Cardiac septum (tissue), 1 donor: ENCODE data around the gene VSTM4. TPM values are rescaled to one million over a fixed set of nuclear protein-coding genes. Genes with fewer than 3 reads are reported as not detected.

ENCODE experiments used
- DNase-seq: peaks from one replicate; pipeline ENCODE4 v3.0.0-alpha.2; 2020; ENCODE audit warnings: low spot score
- intact Hi-C: fragments of 100-400 bp; cut with DNase I; formaldehyde crosslinking; loops from one replicate; pipeline ENCODE4 v1.14.0; 2022
- total RNA-seq: library from RNA; stranded (reverse); fragmentation: NEBNext Ultra II Directional; extraction: Animal tissue kit (Norgen Biotek cat#: 25700); gene quantifications from one replicate; pipeline ENCODE4 v1.2.1, GENCODE V29; 2021
- donor health status: DM: no; HTN: no; CAD: no.

The VSTM4 gene
- total RNA-seq, 1 donor from 2014 or later, result 24.4 TPM

DNA sequence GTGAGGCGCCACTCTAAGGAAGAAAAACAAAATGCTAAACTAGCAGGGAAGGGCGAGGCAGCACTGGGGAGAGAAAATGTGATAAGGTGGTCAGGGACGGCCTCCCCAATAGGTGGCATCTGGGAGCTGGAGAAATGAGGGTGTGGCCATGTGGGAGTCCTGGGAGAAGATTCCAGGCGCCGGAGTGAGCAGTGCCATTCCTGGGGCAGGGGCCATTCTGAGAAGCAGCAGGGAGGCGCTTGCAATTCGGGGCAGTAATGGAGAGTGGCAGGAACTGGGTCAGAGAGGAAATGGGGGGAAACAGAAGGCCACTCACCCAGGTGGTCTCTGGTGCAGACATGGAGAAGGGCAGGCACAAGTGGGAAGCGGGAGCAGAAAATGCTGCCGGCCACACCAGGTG, 113.9 kb downstream of the VSTM4 start:
- intact Hi-C loops, result no loop called here
- DNase-seq, result no peak

GRCh38 chr10:49000437-49001398, 114.6 kb downstream of the VSTM4 start:
- DNase-seq, result no peak
- intact Hi-C loops, result no loop called here

DNA sequence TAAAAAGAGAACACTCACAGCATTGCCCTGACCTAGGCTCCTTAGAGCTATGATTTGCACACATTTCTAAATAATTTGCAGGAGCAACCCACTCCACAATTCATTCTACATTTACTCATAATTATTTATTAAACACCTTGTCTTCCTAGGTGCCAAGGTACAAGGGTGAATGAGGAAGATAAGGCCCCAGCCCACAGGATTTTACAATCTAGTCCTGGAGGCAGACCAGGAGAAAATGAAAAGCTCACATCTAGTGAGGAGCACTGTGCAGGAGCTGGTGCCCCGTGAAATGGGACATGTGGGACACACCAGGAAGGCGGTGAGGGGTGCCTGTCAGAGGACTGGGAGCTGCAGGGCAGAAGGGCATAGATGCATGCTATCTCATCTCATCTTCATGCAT, 116.0 kb downstream of the VSTM4 start:
- no peak for DNase-seq
- intact Hi-C loops, result no loop called here

DNA sequence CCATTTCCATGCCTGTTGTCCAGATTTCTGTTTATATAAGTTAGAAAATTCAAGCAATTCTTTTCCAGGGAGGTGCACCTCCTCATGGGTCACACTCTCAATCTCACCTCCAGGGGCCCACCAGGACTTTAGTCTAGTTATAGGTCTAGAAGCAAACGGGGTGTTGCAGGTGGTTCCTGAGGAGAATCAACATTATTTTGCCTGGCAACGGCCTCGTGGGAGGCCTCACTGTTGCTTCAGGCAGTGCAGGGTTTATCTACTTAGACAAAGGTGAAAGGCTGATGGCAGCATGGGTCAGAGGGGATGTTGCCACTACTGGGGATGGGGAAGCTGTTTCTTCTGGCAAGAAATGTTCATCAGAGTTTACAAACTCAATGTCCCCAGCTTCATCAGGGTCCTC, 119.0 kb downstream of the VSTM4 start:
- DNase-seq, result no peak
- intact Hi-C loops, result no loop called here

GRCh38 chr10:48993627-48994026, 121.7 kb downstream of the VSTM4 start:
- no peak for DNase-seq
- intact Hi-C loops, result no loop called here

DNA sequence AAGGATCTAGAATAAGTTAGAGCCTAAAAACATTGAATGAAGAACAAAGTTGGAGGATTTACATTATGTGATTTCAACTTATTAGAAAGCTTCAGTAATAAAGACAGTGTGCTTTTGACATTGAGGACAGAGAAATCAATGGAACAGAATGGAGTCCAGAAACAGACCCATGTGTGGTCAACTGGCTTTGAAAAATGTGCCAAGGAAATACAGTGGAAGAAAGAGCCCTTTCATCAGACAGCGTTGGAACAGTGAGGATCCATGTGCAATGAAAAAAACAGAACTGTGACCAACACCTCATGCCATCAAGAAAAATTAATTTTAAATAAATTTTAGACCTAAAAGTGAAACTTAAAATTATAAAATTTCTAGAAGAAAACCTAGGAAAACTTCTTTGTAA, 125.1 kb downstream of the VSTM4 start:
- DNase-seq, result no peak
- intact Hi-C loops, result no loop called here

- intact Hi-C loops, result no loop called here
- no peak for DNase-seq
Measured at GRCh38 chr10:48985621-48986158, 129.6 kb downstream of the VSTM4 start.

DNA sequence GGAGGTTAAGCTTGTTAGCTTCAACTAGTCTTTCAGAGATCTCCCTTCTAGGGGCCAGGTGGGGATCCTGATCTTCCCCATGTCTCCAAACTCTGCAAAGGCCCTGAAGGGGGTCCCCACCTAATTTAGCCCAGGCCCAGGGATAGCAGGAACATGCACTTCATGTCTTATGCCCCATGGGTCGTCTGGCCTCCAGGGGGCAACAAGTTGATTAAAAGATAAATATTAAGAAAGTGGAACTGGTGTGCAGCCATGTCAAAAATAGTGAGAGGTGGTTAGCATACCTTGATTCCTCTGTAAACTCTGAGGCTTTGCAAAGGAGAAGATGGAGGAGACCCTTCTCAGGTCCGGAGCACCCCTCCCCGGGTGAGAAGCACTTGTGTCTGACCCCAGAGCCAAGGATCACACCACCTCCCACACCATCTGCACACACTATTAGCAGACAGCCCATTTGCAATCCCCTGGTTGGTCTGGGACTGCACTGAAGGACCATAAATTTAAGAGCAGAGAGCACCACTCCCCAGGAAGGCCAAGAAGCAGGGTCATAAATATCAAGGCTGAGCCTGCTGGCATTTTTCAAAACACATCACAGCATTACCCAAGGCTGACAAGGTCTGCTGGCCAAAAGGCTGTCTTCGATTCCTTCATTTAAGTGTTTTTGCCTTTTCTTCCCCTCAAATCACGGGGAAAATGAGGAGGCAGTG, 131.5 kb downstream of the VSTM4 start:
- DNase-seq, result no peak
- intact Hi-C loops, result loop anchor here (5.0 kb wide), 1 partner anchor 534 kb away; no protein-coding TSS in a partner anchor

GRCh38 chr10:48982584-48982983, 132.7 kb downstream of the VSTM4 start:
- intact Hi-C loops, result loop anchor here (5.0 kb wide), 1 partner anchor 535 kb away; no protein-coding TSS in a partner anchor
- no peak for DNase-seq

GRCh38 chr10:48981310-48981907, 133.9 kb downstream of the VSTM4 start:
- intact Hi-C loops, result loop anchor here (2.0 to 5.0 kb wide), 2 partner anchors 179 to 536 kb away; no protein-coding TSS in a partner anchor
- DNase-seq, result peak; percentile 83

GRCh38 chr10:48978318-48978717, 137.0 kb downstream of the VSTM4 start:
- intact Hi-C loops, result loop anchor here (5.0 kb wide), 1 partner anchor 321 kb away; no protein-coding TSS in a partner anchor
- no peak for DNase-seq

GRCh38 chr10:48976196-48976595, 139.1 kb downstream of the VSTM4 start:
- no peak for DNase-seq
- intact Hi-C loops, result loop anchor here (5.0 kb wide), 1 partner anchor 319 kb away; no protein-coding TSS in a partner anchor

DNA sequence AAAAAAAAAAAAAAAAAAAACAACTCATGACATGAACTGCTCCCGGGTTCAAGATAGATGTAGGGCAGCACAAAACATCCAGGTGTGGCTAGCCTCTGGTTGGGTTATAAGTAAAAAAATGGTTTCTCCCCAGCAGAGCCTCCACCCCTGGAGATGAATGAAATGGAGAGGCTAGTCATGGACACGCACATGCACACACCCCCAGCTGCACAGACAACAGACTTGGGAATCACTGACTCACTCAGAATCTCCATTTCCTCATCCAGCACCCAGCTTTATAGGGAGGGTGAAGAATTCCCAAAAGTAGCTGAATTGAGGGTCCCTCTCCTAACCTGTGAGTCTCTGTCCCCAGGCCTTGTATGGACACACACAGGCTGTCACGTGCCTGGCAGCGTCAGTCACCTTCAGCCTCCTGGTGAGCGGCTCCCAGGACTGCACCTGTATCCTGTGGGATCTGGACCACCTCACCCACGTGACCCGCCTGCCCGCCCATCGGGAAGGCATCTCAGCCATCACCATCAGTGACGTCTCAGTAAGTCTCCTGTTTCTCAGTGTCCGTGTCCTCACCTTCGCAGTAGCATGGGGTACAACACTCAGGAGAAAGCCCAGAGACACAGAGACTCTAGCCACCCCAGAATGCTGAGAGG, 140.7 kb downstream of the VSTM4 start:
- intact Hi-C loops, result loop anchor here (5.0 kb wide), 1 partner anchor 317 kb away; no protein-coding TSS in a partner anchor

DNA sequence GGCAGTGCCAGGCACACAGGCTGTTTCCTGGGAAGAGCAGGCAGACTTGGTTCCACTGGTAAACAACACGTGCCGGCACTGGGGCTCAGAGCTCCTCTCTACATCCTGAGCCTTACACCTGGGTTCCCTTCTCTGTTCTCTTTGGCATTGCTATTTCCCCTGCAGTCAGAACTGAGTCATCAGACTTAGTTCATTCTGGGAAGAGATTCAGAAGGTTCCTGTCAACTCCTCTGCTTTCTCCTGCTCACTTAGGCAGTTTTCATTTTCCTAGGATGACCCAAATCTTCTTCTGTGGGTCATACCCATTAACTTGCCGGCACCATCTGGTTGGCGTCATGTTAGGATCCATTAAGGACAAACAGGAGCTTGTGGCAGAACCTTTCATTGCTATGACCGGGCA, 142.3 kb downstream of the VSTM4 start:
- DNase-seq, result no peak
- intact Hi-C loops, result no loop called here

More for the DNA sequence above, 140.7 kb downstream of the VSTM4 start:
- DNase-seq, result no peak

DNA sequence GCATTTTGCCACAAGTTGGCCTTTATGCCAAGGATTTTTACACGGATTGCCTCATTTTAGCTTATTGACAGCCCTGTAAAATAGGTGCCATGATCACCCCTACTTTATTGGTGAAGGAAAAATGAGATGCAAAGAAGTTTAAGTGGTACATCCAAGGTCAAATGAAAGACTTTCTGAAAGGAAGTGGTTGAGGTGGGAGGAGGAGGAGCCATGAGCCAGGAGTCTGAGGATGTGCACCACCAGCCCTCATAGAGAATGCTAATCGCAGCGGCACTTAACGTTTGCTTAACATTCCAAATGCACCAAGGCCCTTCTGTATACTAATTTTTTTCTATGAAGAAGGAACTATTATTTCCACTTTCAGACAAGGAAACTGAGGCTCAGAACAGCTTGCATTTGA, 144.7 kb downstream of the VSTM4 start:
- intact Hi-C loops, result no loop called here
- no peak for DNase-seq

- intact Hi-C loops, result no loop called here
- DNase-seq, result no peak
Measured at GRCh38 chr10:48970046-48970445, 145.3 kb downstream of the VSTM4 start.

- intact Hi-C loops, result no loop called here
- no peak for DNase-seq
Measured at GRCh38 chr10:48968036-48968435, 147.3 kb downstream of the VSTM4 start.

DNA sequence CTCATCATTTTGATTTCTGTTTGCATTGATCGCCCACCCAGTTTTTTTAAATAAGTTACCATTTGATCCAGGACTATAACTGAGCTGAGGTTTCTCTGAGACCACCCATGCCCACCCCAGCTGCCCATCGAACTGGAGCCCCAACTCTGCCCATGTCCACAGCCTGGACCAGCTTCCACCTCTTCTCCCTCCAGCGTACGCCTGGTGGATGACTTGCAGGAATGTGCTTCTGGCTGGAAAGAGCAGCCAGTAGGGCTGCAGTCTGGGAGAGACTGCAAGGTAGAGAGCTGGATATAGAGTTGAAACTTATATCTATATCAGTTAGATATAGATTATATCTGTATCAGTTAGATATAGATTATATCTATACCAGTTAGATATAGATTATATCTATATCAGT, 149.9 kb downstream of the VSTM4 start:
- intact Hi-C loops, result no loop called here

More for the DNA sequence above, 149.9 kb downstream of the VSTM4 start:
- DNase-seq, result no peak
